NCI-H82 treated with DMSO at 0.1 percent for 48 hours (cell line): ENCODE data around the gene KRT6B.
"Not testable (repeated sequence)": the region's sequence is repeated elsewhere in the genome, so short reads cannot be mapped to it uniquely, and the experiment has no call there.

Experiments used
- DNase-seq: peaks from one replicate; lab custom pipeline; 2025; ENCODE audit not compliant: unreplicated experiment; lab: John Stamatoyannopoulos, UW

Gene KRT6B

DNA sequence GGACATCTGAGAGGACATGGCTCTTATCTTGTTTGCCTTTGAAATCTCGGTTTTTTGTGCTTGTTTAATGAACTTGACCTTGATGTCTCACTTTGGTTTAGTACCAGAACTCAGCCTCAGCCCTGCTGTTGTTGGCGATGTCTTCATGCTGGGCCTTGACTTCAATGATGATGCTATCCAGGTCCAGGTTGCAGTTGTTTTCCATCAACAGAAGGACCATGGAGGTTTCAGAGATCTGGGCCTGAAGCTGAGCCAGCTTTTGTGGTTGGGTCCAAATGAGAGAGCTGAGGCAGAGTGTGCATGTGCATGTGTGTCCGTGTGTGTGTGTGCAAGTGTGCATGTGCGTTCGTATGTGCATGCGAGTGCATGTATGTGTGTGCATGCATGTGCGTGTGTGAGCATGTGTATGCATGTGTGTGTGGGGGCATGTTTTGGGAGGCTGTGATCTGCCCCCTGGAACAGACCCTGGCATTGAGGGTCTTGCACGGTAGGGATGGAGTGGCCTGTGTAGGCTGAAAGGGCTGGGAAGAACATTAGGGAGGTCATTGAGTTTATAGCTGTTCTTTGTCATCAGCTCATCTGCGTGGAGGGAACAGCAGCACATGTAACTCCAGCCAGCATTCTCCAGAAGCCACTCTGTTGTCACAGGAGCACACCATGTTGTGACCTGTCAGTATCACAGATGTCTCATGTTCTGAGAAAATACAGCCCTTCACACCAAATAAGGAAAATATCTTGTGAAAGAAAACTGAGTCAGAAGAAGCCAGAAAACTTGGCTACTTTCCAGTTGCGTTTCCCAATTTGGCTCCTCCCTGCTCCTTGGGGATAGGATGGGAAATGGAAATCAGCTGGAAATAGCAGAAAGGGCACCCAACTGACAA is 35.8 kb downstream of the KRT6B start:
- no peak for DNase-seq

DNA sequence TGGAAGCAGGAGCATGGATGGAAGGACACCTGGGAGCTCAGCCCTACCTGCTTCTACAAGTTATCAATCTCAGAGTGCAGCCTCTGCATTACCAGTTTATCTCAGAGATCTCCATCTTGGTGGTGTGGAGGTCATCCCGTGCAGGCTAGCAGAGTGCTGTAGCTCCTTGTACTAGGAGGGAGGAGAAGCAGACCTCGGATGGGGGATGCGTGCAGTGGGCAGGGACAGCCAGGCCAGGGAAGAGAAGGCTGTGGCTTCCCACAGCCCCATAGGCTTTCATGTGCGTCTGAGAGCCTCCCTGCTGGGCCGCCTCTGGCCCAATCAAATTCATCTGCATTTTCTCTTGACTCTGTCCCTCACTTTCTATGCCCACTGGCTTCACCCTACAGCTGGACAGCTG is 37.0 kb downstream of the KRT6B start:
- DNase-seq = no peak

DNA sequence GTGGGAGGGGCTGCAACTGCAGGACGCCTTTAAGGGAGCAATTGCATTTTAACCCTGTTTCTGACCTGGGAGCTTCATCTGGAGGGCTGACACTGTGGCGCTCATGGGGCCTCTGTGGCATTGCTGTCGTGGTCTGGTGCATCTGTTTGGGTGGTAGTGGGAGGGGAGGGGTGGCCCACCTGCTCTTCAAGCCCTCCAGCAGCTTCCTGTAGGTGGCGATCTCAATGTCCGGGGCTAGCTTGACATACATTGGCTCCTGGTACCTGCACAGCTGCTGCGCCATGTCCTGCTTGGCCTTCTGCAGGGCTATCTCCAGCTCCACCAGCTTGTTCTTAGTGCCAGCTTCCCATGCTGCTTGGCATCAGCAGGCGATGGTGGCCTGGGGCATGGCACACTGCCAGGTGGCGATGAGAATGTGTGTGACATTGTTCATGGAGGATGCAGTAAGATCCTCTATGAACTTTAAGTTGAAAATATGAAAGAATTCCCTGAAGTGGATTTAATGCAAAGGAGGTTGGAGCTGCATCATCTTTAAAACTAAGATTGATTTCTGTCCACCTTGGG is 38.1 kb downstream of the KRT6B start:
- DNase-seq = no peak

DNA sequence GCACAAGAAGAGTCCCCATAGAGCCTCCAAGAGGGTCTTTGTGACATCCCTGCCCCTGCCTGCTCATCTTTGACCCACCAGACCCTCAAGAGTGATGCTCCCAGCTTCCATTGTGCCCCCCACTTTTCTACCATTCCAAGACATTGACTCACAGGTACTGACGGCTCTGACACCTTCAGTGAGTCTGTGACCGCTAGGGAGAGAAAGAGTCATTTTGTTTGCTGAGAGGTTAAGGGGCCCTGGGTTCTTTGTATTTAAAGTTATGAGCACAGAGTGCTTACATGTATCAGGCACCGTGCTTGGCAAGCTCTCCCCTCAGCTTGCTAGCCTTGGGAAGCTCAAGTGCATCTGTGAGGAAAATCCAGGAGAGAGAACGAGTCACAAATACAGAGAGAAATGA is 38.7 kb downstream of the KRT6B start:
- DNase-seq = no peak

DNA sequence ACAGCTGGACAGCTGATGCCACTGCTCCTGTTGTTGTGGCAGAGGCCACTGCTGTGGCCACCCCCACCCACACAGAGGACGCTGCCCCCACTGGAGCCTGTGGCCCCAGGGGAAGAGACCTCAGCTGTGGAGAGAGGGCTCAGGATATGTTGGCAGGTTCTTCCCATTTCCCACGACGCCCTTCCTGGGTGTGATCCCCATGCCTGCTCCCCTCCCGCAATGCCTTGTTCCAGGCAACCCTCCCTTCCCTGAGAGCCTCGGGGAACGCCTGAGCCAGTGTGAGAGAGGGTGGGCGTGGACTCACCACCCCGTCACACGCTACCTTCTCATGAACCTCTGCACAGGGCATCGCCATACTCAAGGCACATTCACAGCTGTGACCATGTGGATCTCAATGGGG is 40.1 kb downstream of the KRT6B start:
- no peak for DNase-seq

DNA sequence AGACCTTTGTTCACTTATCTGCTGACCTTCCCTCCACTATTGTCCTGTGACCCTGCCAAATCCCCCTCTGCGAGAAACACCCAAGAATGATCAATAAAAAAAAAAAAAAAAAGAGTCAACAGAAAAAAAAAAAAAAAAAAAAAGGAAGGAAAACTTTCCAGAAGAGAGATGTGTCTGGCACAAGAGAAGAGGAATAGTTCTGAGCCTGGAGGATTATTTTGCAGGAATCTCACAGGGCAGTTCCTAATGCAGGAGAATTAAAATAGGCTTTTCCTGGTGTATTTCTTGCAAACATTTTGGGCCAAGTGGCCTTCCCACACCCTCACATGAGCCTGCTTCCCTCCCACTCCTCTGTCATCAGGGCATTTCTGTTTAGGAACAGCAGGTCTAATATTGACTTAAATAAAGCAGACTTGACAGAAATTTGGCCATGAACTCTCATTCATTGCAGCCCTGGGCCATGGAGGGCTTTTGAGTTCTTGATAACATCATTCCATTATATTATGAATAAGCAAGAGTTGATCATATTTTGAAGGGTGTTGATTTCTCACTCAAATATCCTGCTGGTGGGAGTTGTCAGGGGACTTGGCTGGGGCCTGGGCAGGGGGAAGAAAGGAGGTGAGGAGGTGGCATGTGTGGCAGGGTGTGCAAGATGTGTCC is 41.2 kb downstream of the KRT6B start:
- DNase-seq = not testable (repeated sequence)

DNA sequence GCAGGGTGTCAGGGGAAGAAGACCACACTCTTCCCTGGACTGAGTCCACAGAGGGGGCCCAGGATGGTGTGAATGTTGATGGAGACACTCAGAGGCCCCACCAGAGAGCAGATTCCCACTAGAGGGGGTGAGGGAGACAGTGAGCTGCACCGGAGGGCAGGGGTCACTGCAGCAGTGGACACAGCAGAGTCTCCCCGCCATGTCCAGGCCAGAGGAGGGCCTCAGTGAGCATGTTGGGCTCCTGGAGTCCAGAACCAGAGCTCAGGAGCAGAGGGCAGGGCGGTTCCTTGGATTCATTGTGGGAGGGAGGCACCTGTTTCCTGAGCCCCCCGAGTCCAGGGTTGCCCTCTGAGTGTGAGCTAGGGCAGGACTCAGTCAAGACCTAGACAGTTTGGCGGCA is 44.0 kb downstream of the KRT6B start:
- DNase-seq = no peak

DNA sequence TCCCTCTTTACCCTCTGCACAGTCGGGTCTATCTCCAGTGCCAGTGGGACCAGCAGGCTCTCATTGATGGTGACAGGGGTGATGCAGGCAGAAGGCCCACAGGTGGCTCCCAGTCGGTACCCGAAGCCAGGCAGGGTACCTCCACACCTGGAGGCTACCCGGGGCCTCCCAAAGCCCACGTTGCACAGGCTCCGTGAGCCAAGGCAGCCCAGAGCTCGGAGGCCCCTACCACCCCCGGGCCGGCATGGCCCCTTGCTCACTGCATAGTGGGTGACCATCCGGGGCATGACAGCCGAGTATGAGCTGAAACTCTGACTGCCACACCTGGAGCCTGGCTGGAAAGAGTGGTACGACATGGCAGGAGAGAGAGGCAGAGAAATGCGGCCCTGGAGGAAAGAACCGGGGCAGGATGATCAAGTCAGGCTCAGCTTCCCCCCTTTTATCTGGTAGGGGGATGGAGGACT is 46.0 kb downstream of the KRT6B start, which contains the start of gene KRT82:
TSS of gene KRT82 (minus strand) at position 414 of the 464 bp plus-strand sequence. CDS start at position 356, 58 bp downstream.
- DNase-seq = no peak

DNA sequence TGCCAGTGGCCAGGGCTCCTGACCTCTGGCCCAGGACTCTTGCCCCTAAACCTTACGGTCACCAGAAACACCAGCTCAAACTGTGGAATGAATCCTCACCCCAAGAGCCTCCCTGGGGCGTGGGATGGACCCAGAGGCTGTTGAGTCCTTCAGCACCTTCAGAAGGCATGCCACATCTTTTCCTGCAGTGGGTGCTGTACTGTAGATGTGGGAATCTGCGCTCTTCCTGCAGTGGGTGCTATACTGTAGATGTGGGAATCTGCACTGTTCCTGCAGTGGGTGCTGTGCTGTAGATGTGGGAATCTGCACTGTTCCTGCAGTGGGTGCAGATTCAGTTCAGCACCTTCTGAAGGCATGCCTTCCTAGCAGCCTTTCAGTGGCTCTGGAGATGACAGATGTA is 47.0 kb downstream of the KRT6B start:
- no peak for DNase-seq

DNA sequence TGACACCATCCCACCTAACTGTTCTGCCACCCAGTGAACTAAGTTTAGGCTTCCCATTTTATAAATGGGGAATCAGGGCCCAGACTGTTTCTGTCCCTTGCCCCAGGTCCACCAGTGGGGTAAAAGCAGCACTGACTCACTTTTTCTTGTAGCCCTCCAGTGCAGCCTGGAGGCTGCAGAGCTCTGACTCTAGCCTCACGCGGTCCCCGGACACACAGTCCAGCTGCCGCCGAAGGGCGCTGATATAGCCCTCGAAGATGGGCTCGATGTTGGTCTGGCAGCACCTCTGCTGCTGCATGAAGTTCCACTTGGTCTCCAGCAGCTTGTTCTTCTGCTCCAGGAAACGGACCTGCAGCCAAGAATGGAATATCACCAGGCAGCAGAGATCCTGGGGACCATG is 48.4 kb downstream of the KRT6B start:
- DNase-seq = no peak

DNA sequence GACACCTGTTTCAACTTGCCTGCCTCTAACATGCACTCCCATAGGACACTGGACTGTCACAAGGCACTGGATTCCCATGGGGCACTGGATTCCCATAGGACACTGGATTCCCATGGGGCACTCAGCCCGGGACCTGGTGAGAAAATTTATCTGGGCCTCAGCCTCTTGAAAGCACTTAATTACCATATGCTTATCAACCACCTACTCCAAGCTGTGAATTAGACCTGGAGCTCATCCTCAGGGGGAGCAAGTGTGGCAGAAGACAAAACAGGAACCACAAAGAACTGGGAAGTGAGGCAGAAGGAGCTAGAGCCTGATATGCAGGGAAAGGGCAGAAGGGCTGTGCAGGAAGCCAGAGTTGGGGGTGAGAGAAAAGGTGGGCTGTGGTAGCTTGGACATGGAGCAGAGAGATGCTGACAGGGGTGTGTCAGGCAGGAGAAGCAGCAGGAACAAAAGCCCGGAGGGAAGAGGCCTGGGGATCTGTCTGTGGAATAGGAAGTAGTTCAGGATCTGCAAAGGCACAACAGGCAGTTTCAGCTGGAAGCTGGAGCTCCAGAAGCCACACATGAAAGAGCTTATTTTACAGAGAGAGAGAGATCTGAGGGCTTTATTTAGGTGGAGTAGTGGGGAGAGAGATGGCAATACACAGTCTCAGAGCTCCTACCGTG is 48.9 kb downstream of the KRT6B start:
- no peak for DNase-seq

DNA sequence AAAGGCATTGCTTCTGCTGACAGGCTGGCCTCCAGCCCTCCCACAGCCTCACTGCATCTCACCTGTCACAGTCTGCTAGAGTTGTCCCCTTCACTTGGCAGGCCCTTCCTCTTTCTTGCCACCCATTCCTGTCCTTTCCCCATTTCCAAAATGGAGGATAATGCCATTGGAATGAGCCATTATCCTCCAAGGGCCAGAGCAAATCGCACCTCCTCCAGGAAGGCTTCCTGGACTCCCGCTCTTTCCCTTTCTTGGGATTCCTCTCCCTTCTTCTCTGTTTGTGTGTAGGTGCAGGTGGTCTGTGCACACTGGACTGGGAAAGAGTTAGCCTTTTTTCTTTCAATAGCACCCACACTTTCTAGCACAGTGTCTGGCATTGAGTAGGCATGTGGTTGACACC is 49.6 kb downstream of the KRT6B start:
- DNase-seq = no peak

DNA sequence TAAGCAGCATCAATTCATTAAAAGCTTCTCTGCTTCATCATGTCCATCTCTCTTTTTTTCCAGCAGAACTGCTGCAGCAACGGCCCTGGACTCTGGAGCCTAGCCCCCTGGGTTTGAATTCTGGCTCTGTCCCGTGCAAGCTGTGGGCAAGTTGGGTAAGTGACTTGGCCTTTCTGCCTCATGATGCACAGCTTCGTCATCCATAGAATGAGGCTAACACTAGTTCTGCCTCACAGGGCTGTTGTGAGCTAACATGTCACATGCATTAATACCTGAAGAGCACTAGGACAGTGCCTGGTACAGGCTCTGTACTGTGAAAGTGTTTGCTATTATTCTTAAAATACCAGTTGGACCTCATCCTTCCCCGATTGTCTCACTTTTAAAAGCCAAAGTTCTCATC is 50.0 kb downstream of the KRT6B start:
- DNase-seq = no peak

DNA sequence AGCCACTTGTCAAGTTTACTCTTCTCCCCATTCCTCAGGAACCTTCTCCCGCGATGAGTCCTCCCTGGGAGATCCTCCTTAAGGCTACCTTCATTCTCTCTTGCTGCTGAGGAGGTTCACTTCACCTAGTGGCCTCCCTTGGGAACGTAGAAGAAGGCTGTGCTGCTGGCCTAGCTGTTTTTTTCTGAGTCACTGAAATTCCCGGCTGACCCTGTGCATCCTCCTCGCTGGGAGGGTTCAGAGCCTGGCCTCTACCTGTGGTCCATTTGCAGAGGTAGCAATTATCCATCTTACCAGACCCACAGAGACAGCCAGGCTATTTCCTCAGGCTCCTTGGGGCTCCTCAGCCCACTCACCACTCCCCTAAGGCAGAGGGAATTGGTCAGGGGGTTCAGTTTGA is 50.4 kb downstream of the KRT6B start:
- no peak for DNase-seq

DNA sequence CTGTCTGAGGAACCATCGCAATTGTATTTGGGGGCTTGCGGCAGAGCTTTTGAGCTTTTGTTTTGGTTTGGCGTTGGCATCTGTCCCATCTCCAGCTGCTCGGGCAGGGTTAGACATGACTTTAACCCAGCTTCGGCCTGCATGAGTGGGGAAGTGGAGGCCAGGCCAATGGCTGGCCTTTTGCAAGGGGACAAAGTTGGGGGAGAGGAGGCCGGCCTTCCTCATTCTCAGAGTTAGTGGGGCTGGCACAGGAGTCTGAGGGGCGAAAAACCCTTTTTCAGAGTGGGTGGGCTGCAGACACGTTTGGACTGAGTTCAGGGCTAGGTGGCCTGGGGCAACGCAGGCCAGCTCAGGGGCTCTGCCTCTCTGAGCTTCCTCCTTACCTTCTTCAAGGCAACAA is 51.0 kb downstream of the KRT6B start:
- no peak for DNase-seq

DNA sequence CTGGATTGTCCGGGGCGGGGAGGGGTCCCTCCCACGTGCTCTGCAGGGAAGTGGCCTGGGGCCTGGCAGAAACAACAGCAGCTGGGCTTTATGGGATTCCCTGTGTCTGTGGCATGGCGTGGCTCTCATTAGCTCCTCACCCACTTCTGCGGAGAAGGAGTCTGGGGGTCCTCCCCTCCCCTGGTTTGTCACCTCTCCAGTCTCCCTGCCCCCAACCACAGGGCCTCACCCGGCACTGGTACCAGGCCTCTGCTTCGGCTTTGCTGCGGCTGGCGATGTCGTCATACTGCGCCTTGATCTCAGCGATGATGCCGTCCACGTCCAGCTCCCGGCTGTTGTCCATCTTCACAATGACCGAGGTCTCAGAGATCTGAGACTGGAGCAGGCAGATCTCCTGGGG is 52.2 kb downstream of the KRT6B start:
- DNase-seq = no peak

DNA sequence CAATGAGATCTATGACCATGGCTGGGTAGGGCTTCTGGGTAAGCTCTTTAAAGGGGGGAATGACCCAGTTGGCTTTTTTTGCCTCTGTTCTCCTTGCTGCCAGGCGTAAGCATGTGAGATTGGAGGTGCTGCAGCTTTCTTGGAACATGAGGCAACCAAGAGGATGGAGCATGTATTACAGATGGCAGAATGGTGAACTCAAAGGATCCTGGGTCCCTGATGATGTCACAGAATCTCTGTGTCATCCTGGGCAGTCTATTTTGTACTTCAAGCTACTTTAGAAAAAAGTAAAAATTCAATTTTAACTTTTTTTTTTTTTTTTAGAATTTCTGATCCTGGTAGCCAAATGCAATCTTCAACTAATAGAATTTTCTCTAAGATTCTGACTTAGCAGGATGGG is 53.8 kb downstream of the KRT6B start:
- DNase-seq = no peak

DNA sequence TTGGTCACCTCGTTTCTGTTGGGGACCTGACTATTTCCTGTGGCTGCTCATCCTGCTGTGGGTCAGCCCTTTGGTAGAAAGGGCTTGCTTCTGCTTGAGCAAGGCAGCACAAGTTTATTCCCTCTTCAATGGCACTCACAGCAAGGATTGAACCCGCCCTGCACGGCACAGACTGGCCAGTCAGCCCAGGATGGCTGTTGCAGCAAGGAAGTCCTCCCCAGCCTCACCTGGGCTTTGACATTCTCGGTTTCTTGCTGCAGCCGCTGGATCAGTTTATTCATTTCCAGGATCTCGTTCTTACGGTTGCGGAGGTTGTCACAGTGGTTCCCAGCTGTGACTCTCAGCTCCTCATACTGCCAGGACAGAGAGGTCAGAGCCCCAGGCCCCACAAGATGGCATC is 55.3 kb downstream of the KRT6B start:
- no peak for DNase-seq
